GM12892 (cell line): ENCODE results near the gene HDAC6.

Experiments
- POLR2A ChIP-seq: IDR thresholded peaks from 2 replicates; pipeline ENCODE4 v1.6.1; 2011; ENCODE audit warnings: low read depth, low read length, control low read depth
- POLR2AphosphoS5 ChIP-seq: IDR thresholded peaks from 2 replicates; pipeline ENCODE4 v1.6.1; 2011; ENCODE audit warnings: low read depth, low read length, control low read depth
- TAF1 ChIP-seq: IDR thresholded peaks from 2 replicates; pipeline ENCODE4 v1.6.1; 2011; ENCODE audit warnings: low read depth, mild to moderate bottlenecking, control low read depth, low read length, borderline replicate concordance

DNA sequence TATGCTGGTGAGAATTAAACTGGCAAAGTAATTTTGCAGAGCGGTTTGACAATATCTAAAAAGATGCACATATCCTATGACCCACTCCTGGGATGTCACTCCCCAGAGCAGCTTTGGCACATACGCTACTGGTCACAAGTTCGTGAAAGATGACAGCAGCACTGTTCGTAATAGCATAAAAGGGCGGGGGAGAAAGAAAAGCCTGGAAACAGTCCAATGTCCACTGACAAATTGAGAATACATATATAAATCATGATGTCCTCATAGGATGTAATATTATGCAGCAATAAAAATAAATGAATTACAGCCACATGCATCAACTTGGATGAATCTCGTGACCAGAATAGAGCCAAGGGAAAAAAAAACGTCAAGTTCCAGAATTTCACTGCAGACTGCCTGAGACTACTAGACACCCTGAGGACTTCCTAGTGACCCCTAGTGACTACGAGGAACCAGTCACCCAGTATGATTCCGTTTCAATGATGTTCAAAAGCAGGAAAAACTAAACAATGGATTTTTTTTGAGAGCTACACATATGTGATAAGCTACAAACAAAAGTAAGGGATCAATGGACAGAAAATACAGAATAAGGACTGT lies 31.8 kb downstream of the HDAC6 start:
- TF ChIP-seq POLR2A: no peak
- no peak for TF ChIP-seq POLR2AphosphoS5
- TF ChIP-seq TAF1: no peak
